Measurements from ENCODE around the gene WDR90. TPM values are rescaled to one million over a fixed set of nuclear protein-coding genes. Genes with fewer than 3 reads are reported as not detected.

WDR90 gene
- total and polyA plus RNA-seq, 2 of the 13 experiments (the other 11 are each of a cell fraction or from before 2014, with no cell fraction given): 14.9 to 28.9 TPM

- TF ChIP-seq PLSCR1 (CRISPR knock-in tag; IDR thresholded peaks at IDR 0.05; ENCODE audit: borderline replicate concordance) (no peak), HDAC2 (CRISPR knock-in tag; IDR thresholded peaks at IDR 0.05) (0 out of 2 replicates have a peak, but pooled peaks have one; percentile 29), TARDBP (CRISPR knock-in tag; IDR thresholded peaks at IDR 0.05) (no peak), ZNF747 (CRISPR knock-in tag; IDR thresholded peaks at IDR 0.05; ENCODE audit: borderline replicate concordance) (no peak), RARA (CRISPR knock-in tag; IDR thresholded peaks at IDR 0.05) (peak; percentile 88), MIER3 (CRISPR knock-in tag; IDR thresholded peaks at IDR 0.05; ENCODE audit: borderline replicate concordance) (no peak), HHEX (CRISPR knock-in tag; IDR thresholded peaks at IDR 0.05) (no peak)
Observed at GRCh38 chr16:654034-654433, 4.9 kb downstream of the WDR90 start (continued).

- Histone ChIP-seq H3K4me2 (ENCODE audit: low read depth, low read length) (no peak overlapping the region), H3K9me3 (ENCODE audit: low read length) (no peaks in the 10 kb centered on the region), H3K27me3 (ENCODE audit: control insufficient read depth in 1 of 2, insufficient read depth in 2 of 2, low read length in 2 of 2) (no peaks in the 10 kb centered on the region), H3K36me3 (replicated peaks in 1 of 2; ENCODE audit: control insufficient read depth in 1 of 2, insufficient read depth in 2 of 2, low read length in 2 of 2) (peaks cover 2 to 3% of the 10 kb centered on the region in 2 experiments; a peak in 1 of 5 replicates), H2AFZ (ENCODE audit: low read length) (no peak overlapping the region), H3K79me2 (ENCODE audit: insufficient read depth, low read length) (no peaks in the 10 kb centered on the region), H3K27ac (ENCODE audit: extremely low read length, insufficient read depth, low read length) (no peak overlapping the region), H3K4me1 (ENCODE audit: insufficient read depth, low read length) (peaks cover 22% of the 10 kb centered on the region), H3K9ac (ENCODE audit: insufficient read depth, low read depth, low read length) (no peak overlapping the region), H3K4me3 (replicated peaks in 1 of 3; ENCODE audit: insufficient read depth in 1 of 3, low read depth in 2 of 3, low read length in 3 of 3) (no peak overlapping the region), H4K20me1 (ENCODE audit: insufficient read depth, low read length) (no peaks in the 10 kb centered on the region)
- ATAC-seq (no peak), FAIRE-seq (no peak), DNase-seq (ENCODE audit: low spot score) (no peak)
- POLR2A ChIA-PET: no interaction called here
- intact Hi-C loops (cut with micrococcal nuclease; ENCODE audit: unreplicated experiment): no loop called here
- CTCF ChIA-PET (ENCODE audit: low intra/inter-chr PET ratio, low total read pairs): no interaction called here
- no TSS peak for BruUV-seq (replicated peaks)
- in situ Hi-C loops (cut with HindIII; ENCODE audit: extremely low pct_ligation_motif_present, low pct_unique_long_range_greater_than_20kb): no loop called here
- WGBS (ENCODE audit: low lambda C conversion rate): no CpG with 5 or more reads among the region's 22 CpGs
- TF ChIP-seq THYN1 (CRISPR knock-in tag; IDR thresholded peaks at IDR 0.05; ENCODE audit: borderline replicate concordance, low read depth) (no peak), KDM6A (CRISPR knock-in tag; IDR thresholded peaks at IDR 0.05; ENCODE audit: low read depth) (no peak), CCDC6 (CRISPR knock-in tag; IDR thresholded peaks at IDR 0.05) (no peak), RBFOX2 (IDR thresholded peaks at IDR 0.05; ENCODE audit: low read depth, low read length) (0 out of 2 replicates have a peak, but pooled peaks have one; percentile 21), ARID3A (IDR thresholded peaks at IDR 0.05; ENCODE audit: low read depth, low read length) (no peak), POLR2A (IDR thresholded peaks at IDR 0.05; ENCODE audit: insufficient read depth in 1 of 2, low read depth in 2 of 2, low read length in 2 of 2) (no peak), ZNF619 (CRISPR knock-in tag; IDR thresholded peaks at IDR 0.05) (no peak)
Observed at GRCh38 chr16:657487-657886, 8.3 kb downstream of the WDR90 start.
